Heart left ventricle (tissue), 16 donors: Measurements from ENCODE around the gene TNRC6A. TPM values are rescaled to one million over a fixed set of nuclear protein-coding genes. Genes with fewer than 3 reads are reported as not detected.

ENCODE experiments used
- ATAC-seq, 4 donors: fragments of 200-7000 bp; cut with Tn5 transposase; one replicate each; pipeline ENCODE4 v1.9.1; 2020 to 2022; ENCODE audit warnings: moderate library complexity in 4 of 4, mild to moderate bottlenecking in 3 of 4, moderate number of reproducible peaks in 1 of 4
- DNase-seq, 5 donors: peaks; one replicate each; pipeline ENCODE4 v3.0.0-alpha.2; 2020
- H3K27ac ChIP-seq, 12 donors: fragments of 200-600 bp; sonication (generic) in 4 of 12; one replicate each; pipeline versions ENCODE4 v1.5.0 to v1.8.0; 2016 to 2022; ENCODE audit warnings: mild to moderate bottlenecking in 2 of 12
- H3K27me3 ChIP-seq, 9 donors: fragments of 200-600 bp; sonication (generic) in 2 of 9; one replicate each; pipeline versions ENCODE4 v1.5.1 to v1.8.0; 2016 to 2022; ENCODE audit warnings: mild to moderate bottlenecking in 3 of 9
- H3K36me3 ChIP-seq, 9 donors: fragments of 200-600 bp; sonication (generic) in 2 of 9; one replicate each; pipeline versions ENCODE4 v1.5.0 to v1.8.0; 2018 to 2022; ENCODE audit warnings: mild to moderate bottlenecking in 2 of 9
- H3K4me1 ChIP-seq, 12 donors: fragments of 200-600 bp; sonication (generic) in 4 of 12; one replicate each; pipeline versions ENCODE4 v1.5.0 to v1.8.0; 2016 to 2022; ENCODE audit warnings: mild to moderate bottlenecking in 3 of 12
- H3K4me3 ChIP-seq, 12 donors: fragments of 200-600 bp; sonication (generic) in 4 of 12; one replicate each; pipeline versions ENCODE4 v1.5.0 to v1.8.0; 2017 to 2022; ENCODE audit warnings: mild to moderate bottlenecking in 9 of 12, moderate library complexity in 4 of 12
- H3K9me3 ChIP-seq, 12 donors: fragments of 200-600 bp; sonication (generic) in 4 of 12; one replicate each; pipeline versions ENCODE4 v1.5.0 to v1.8.0; 2016 to 2022; ENCODE audit warnings: mild to moderate bottlenecking in 1 of 12
- CTCF ChIP-seq, 12 donors: fragments of 200-600 bp; sonication (generic) in 4 of 12; IDR thresholded peaks; one replicate each; pipeline versions ENCODE4 v1.5.0 to v1.8.0; 2018 to 2022; ENCODE audit warnings: antibody characterized with exemption in 12 of 12, mild to moderate bottlenecking in 5 of 12
- POLR2A ChIP-seq, 2 donors: fragments of 450-650 bp; IDR thresholded peaks; one replicate each; pipeline ENCODE4 v1.6.1; 2017; ENCODE audit warnings: antibody characterized with exemption in 2 of 2, mild to moderate bottlenecking in 2 of 2, moderate library complexity in 2 of 2
- WGBS, 4 donors: extraction: QIAGEN DNeasy Blood & Tissue Kit in 2 of 4; methylation state at CpG; one replicate each; pipeline versions ENCODE4 v1.1.5 to v1.1.7; 2013 to 2018; 5-methylcytosine and 5-hydroxymethylcytosine counted together
- intact Hi-C, 10 donors: fragments of 100-400 bp; cut with DNase I; formaldehyde crosslinking; loops; one replicate each; pipeline versions ENCODE4 v1.11.1 to v1.14.2; 2022
- polyA plus RNA-seq, 2 donors: library from polyadenylated mRNA; stranded (reverse); fragments of 200-250 nt; gene quantifications; one replicate each; pipeline ENCODE4 v1.2.3, GENCODE V29; 2013
- total RNA-seq, 9 donors: library from RNA; depleted of rRNA in 2 of 9; stranded (reverse); fragments of >200 nt in 2 of 9; fragmentation: NEBNext Ultra II Directional in 3 of 9; extraction: Animal tissue kit (Norgen Biotek cat#: 25700) in 3 of 9; gene quantifications; one replicate each; pipeline versions ENCODE4 v1.1.0 to v1.2.4, GENCODE V29; 2016 to 2023
- donor health status: ischemic (EF 13 %, LVEDD 7.1; RV severe dilation, severe dysfunction).
- donor health status: healthy with polysubstance abuse.
- donor health status: DM: no; HTN: yes; CAD: no.
- donor health status: DM: no; HTN: no; CAD: no.
- donor health status: ischemic (EF 25% LVEDD 6.9; RV normal size, moderate dysfunction).
- donor health status: ischemic (EF 25% LVEDD 5.7; RV mildly dilated, moderate dysfunction).
- donor health status: healthy.
- donor health status: DM: yes; HTN: yes; CAD: no.
- donor health status: ischemic (EF 35%, LVEDD 5.7; RV mildly dilated, moderate dysfunction).
- donor health status: nonischemic (EF 11% LVEDD 7.7; RV severe dilation, severe dysfunction).
- donor health status: DM: yes; HTN: yes; CAD: no.
- donor health status: PGD.
- donor health status: ischemic (EF 29% LVEDD 5.4; RV normal size, mild dysfunction).
- donor health status: nonischemic (EF 23%, LVEDD 6.1; RV moderate dilation, normal function).

The TNRC6A gene
- total and polyA plus RNA-seq, 11 donors, result 16.0 to 53.1 (median 35.5) TPM

GRCh38 chr16:24837969-24838368 is 108.5 kb downstream of the TNRC6A start:
- no peak overlapping the region for H3K4me3 ChIP-seq
- H3K27me3 ChIP-seq, result no peaks in the 10 kb centered on the region
- no peaks in the 10 kb centered on the region for H3K9me3 ChIP-seq
- H3K36me3 ChIP-seq, result no peaks in the 10 kb centered on the region
- H3K4me1 ChIP-seq, result peaks cover 0 to 9% (median 3%) of the 10 kb centered on the region in 12 donors
- DNase-seq (no peak), ATAC-seq (no peak)
- H3K27ac ChIP-seq, result no peak overlapping the region
- intact Hi-C loops, result no loop called here
- TF ChIP-seq CTCF (IDR thresholded peaks at IDR 0.05), result no peak
- TF ChIP-seq POLR2A (IDR thresholded peaks at IDR 0.05), result no peak
- WGBS, 4 donors, result 83 to 93% (median 88%) methylated on average over 9 of the region's 9 CpGs

GRCh38 chr16:24838554-24839266 is 109.3 kb downstream of the TNRC6A start:
- H3K36me3 ChIP-seq, result no peaks in the 10 kb centered on the region
- TF ChIP-seq CTCF (IDR thresholded peaks at IDR 0.05), result no peak
- TF ChIP-seq POLR2A (IDR thresholded peaks at IDR 0.05), result no peak
- DNase-seq (no peak), ATAC-seq (peak in 3 of 4 donors; percentile 47 to 85 (median 71))
- 37 to 48% (median 44%) methylated on average over 5 of the region's 5 CpGs for WGBS, 4 donors
- H3K4me3 ChIP-seq, result peak overlapping the region in 1 of 12 donors; percentile 2
- no peak overlapping the region for H3K27ac ChIP-seq
- intact Hi-C loops, result no loop called here
- peaks cover 0 to 9% (median 3%) of the 10 kb centered on the region in 12 donors for H3K4me1 ChIP-seq
- H3K9me3 ChIP-seq, result no peaks in the 10 kb centered on the region
- no peaks in the 10 kb centered on the region for H3K27me3 ChIP-seq

- WGBS, 4 donors, result 83 to 88% (median 87%) methylated on average over 7 of the region's 7 CpGs
- Histone ChIP-seq H3K27ac (no peak overlapping the region), H3K4me3 (no peak overlapping the region), H3K9me3 (no peaks in the 10 kb centered on the region), H3K36me3 (no peaks in the 10 kb centered on the region), H3K27me3 (no peaks in the 10 kb centered on the region), H3K4me1 (peaks cover 0 to 9% (median 3%) of the 10 kb centered on the region in 12 donors)
- TF ChIP-seq POLR2A (IDR thresholded peaks at IDR 0.05) (no peak), CTCF (IDR thresholded peaks at IDR 0.05) (no peak)
- no peak for DNase-seq
- intact Hi-C loops, result no loop called here
- ATAC-seq, result no peak
These were observed 110.0 kb downstream of the TNRC6A start for GRCh38 chr16:24839347-24839972.

GRCh38 chr16:24841291-24841690 is 111.8 kb downstream of the TNRC6A start:
- Histone ChIP-seq H3K27ac (no peak overlapping the region), H3K4me1 (peaks cover 0 to 9% (median 3%) of the 10 kb centered on the region in 12 donors), H3K36me3 (no peaks in the 10 kb centered on the region), H3K27me3 (no peaks in the 10 kb centered on the region), H3K4me3 (no peak overlapping the region), H3K9me3 (no peaks in the 10 kb centered on the region)
- no peak for TF ChIP-seq CTCF (IDR thresholded peaks at IDR 0.05)
- no peak for TF ChIP-seq POLR2A (IDR thresholded peaks at IDR 0.05)
- intact Hi-C loops, result loop anchor here in 1 of 10 donors (10.0 kb wide), 1 partner anchor 374 kb away; the partner anchor contains the start of gene AQP8
- ATAC-seq (no peak), DNase-seq (no peak)
